Measurements from ENCODE around the gene MYL3. TPM values are rescaled to one million over a fixed set of nuclear protein-coding genes. Genes with fewer than 3 reads are reported as not detected.

The MYL3 gene
- total RNA-seq, 4 donors from 2014 or later, result 0.82 to 16.1 (median 1.4) TPM; not detected in 1

- Histone ChIP-seq H3K4me3 (no peak overlapping the region), H3K4me1 (peaks cover 0 to 19% (median 18%) of the 10 kb centered on the region in 4 donors), H3K27ac (no peak overlapping the region), H3K27me3 (peaks cover 35% of the 10 kb centered on the region), H3K36me3 (no peaks in the 10 kb centered on the region), H3K9me3 (no peaks in the 10 kb centered on the region)
- in situ Hi-C loops (cut with MboI; ENCODE audit: low pct_ligation_motif_present in 1 of 4, low pct_unique_long_range_greater_than_20kb in 1 of 4, low sequenced_read_pairs in 3 of 4), result loop anchor here in 2 of 4 donors (5.0 to 10.0 kb wide), 2 partner anchors 182 to 185 kb away; partner anchors contain the start of gene PRSS50 (in 1 of the 2)
- DNase-seq, result no peak
- intact Hi-C loops (cut with DNase I; ENCODE audit: low total_unique reads), result no loop called here
- 89% methylated on average over 2 of the region's 2 CpGs; no CpG with 5 or more reads in 1 of the 2 donors for WGBS, 2 donors (ENCODE audit: low coverage in 1 of 2)
- TF ChIP-seq POLR2AphosphoS5 (IDR thresholded peaks at IDR 0.05) (no peak), CTCF (IDR thresholded peaks at IDR 0.05) (no peak), POLR2A (IDR thresholded peaks at IDR 0.05) (no peak), EP300 (IDR thresholded peaks at IDR 0.05; ENCODE audit: low read depth) (no peak)
These were observed 33.8 kb upstream of the MYL3 start for GRCh38 chr3:46897031-46897430.

GRCh38 chr3:46896386-46896785, 33.1 kb upstream of the MYL3 start:
- intact Hi-C loops (cut with DNase I; ENCODE audit: low total_unique reads), result no loop called here
- no peaks in the 10 kb centered on the region for H3K9me3 ChIP-seq
- WGBS, 2 donors (ENCODE audit: low coverage in 1 of 2), result 74 to 89% methylated on average over 3 to 5 of the region's 5 CpGs
- no peak overlapping the region for H3K27ac ChIP-seq
- H3K4me3 ChIP-seq, result no peak overlapping the region
- peaks cover 35% of the 10 kb centered on the region for H3K27me3 ChIP-seq
- in situ Hi-C loops (cut with MboI; ENCODE audit: low pct_ligation_motif_present in 1 of 4, low pct_unique_long_range_greater_than_20kb in 1 of 4, low sequenced_read_pairs in 3 of 4), result loop anchor here in 2 of 4 donors (5.0 to 10.0 kb wide), 2 partner anchors 182 to 184 kb away; partner anchors contain the start of gene PRSS50 (in 1 of the 2)
- TF ChIP-seq POLR2AphosphoS5 (IDR thresholded peaks at IDR 0.05), result no peak
- TF ChIP-seq CTCF (IDR thresholded peaks at IDR 0.05), result no peak
- no peak for TF ChIP-seq POLR2A (IDR thresholded peaks at IDR 0.05)
- no peak for TF ChIP-seq EP300 (IDR thresholded peaks at IDR 0.05; ENCODE audit: low read depth)
- peaks cover 0 to 22% (median 22%) of the 10 kb centered on the region in 4 donors for H3K4me1 ChIP-seq
- no peak for DNase-seq
- no peaks in the 10 kb centered on the region for H3K36me3 ChIP-seq

GRCh38 chr3:46895761-46896160, 32.5 kb upstream of the MYL3 start:
- Histone ChIP-seq H3K4me1 (peaks cover 0 to 22% (median 22%) of the 10 kb centered on the region in 4 donors), H3K9me3 (no peaks in the 10 kb centered on the region), H3K36me3 (no peaks in the 10 kb centered on the region), H3K4me3 (no peak overlapping the region), H3K27me3 (peaks cover 35% of the 10 kb centered on the region), H3K27ac (no peak overlapping the region)
- intact Hi-C loops (cut with DNase I; ENCODE audit: low total_unique reads) (loop anchor here (2.0 kb wide), 1 partner anchor 29 kb away; no protein-coding TSS in a partner anchor), in situ Hi-C loops (cut with MboI; ENCODE audit: low pct_ligation_motif_present in 1 of 4, low pct_unique_long_range_greater_than_20kb in 1 of 4, low sequenced_read_pairs in 3 of 4) (loop anchor here in 2 of 4 donors (5.0 to 10.0 kb wide), 2 partner anchors 181 to 183 kb away; partner anchors contain the start of gene PRSS50 (in 1 of the 2))
- DNase-seq, result no peak
- WGBS, 2 donors (ENCODE audit: low coverage in 1 of 2), result 83 to 85% methylated on average over 1 to 4 of the region's 4 CpGs
- TF ChIP-seq CTCF (IDR thresholded peaks at IDR 0.05), result no peak
- TF ChIP-seq EP300 (IDR thresholded peaks at IDR 0.05; ENCODE audit: low read depth), result no peak
- no peak for TF ChIP-seq POLR2AphosphoS5 (IDR thresholded peaks at IDR 0.05)
- no peak for TF ChIP-seq POLR2A (IDR thresholded peaks at IDR 0.05)

GRCh38 chr3:46895204-46895660, 32.0 kb upstream of the MYL3 start:
- H3K4me3 ChIP-seq, result no peak overlapping the region
- H3K36me3 ChIP-seq, result no peaks in the 10 kb centered on the region
- intact Hi-C loops (cut with DNase I; ENCODE audit: low total_unique reads) (loop anchor here (2.0 kb wide), 1 partner anchor 28 kb away; no protein-coding TSS in a partner anchor), in situ Hi-C loops (cut with MboI; ENCODE audit: low pct_ligation_motif_present in 1 of 4, low pct_unique_long_range_greater_than_20kb in 1 of 4, low sequenced_read_pairs in 3 of 4) (loop anchor here in 2 of 4 donors (5.0 to 10.0 kb wide), 2 partner anchors 180 to 183 kb away; partner anchors contain the start of gene PRSS50 (in 1 of the 2))
- 17 to 22% methylated on average over 1 to 5 of the region's 5 CpGs for WGBS, 2 donors (ENCODE audit: low coverage in 1 of 2)
- no peaks in the 10 kb centered on the region for H3K9me3 ChIP-seq
- H3K27ac ChIP-seq, result no peak overlapping the region
- peaks cover 35% of the 10 kb centered on the region for H3K27me3 ChIP-seq
- TF ChIP-seq CTCF (IDR thresholded peaks at IDR 0.05), result peak; percentile 78 to 84 (median 82)
- no peak for TF ChIP-seq POLR2AphosphoS5 (IDR thresholded peaks at IDR 0.05)
- H3K4me1 ChIP-seq, result peaks cover 0 to 22% (median 22%) of the 10 kb centered on the region in 4 donors
- peak; percentile 74 for DNase-seq
